Stimulated activated CD4-positive, alpha-beta T cell treated with anti-CD3 and anti-CD28 coated beads, Interleukin-2, amount 100 ng/mL, for 4 hours (primary cell): ENCODE data around the gene RET.

Source experiments
- DNase-seq: peaks from one replicate; pipeline ENCODE4 v3.0.0-alpha.2; 2020; ENCODE audit warnings: low read depth

Gene RET

GRCh38 chr10:43076876-43077420 is at the start of gene RET:
TSS of gene RET (plus strand) at chr10:43077069. CDS start at chr10:43077259, 190 bp downstream.
- DNase-seq: no peak

- DNase-seq: no peak
Observed at GRCh38 chr10:43027331-43027955, 49.4 kb upstream of the RET start.

DNA sequence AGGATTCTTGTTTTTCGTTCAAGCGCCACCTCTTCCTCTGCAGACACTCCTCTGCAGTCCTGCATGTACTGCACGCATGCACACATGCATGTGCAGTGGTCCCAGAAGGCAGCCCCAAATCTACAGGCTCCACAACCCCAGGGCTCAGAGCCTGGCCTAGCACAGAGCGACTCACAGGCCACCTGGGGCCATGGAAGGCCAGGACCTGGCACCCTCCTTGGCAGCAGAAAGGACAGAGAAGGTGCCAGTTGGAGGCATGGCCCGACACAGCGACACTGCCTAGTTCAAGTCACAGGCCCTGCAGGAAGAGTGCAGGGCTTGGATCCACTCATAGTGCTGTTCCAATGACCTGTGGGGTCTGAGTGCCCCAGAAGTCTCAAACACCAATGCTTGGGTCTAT is 48.7 kb upstream of the RET start:
- no peak for DNase-seq

- no peak for DNase-seq
Observed at GRCh38 chr10:43029043-43029442, 47.8 kb upstream of the RET start.

DNA sequence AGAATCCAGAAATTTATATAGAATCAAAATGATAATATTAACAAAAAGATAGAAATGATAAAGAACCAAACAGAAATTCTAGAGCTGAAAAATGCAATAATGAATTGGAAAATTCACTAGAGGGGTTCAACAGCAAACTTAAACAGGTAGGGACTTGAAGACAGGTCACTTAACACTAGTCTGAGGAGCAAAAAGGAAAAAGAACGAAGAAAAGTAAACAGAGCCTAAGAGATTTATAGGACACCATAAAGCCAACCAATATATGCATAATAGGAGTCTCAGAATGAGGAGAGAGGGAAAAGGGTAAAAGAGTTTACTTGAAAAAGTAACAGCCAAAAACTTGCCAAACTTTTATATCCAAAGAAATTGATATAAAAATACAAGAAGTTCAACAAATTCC is 44.3 kb upstream of the RET start:
- no peak for DNase-seq

DNA sequence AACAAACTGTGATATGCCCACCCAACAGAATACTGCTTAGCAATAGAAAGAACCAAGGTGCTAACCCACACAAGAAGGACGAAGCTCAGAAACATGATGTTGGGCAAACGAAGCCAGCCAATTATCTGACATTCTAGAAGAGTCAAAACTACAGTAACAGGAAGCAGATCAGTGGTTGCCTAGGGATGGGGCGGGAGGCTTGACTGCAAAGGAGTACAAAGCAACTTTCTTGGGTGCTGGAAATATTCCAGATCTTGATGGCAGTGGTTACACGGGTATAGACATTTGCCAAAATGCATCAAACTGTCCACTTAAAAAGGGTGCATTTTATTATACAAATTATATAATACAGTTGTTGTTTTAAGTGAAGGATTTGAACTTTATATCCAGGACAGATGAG is 41.1 kb upstream of the RET start:
- no peak for DNase-seq

GRCh38 chr10:43036481-43037428 is 40.1 kb upstream of the RET start:
- no peak for DNase-seq

GRCh38 chr10:43037440-43037839 is 39.4 kb upstream of the RET start:
- no peak for DNase-seq

GRCh38 chr10:43037942-43038782 is 38.7 kb upstream of the RET start:
- no peak for DNase-seq

DNA sequence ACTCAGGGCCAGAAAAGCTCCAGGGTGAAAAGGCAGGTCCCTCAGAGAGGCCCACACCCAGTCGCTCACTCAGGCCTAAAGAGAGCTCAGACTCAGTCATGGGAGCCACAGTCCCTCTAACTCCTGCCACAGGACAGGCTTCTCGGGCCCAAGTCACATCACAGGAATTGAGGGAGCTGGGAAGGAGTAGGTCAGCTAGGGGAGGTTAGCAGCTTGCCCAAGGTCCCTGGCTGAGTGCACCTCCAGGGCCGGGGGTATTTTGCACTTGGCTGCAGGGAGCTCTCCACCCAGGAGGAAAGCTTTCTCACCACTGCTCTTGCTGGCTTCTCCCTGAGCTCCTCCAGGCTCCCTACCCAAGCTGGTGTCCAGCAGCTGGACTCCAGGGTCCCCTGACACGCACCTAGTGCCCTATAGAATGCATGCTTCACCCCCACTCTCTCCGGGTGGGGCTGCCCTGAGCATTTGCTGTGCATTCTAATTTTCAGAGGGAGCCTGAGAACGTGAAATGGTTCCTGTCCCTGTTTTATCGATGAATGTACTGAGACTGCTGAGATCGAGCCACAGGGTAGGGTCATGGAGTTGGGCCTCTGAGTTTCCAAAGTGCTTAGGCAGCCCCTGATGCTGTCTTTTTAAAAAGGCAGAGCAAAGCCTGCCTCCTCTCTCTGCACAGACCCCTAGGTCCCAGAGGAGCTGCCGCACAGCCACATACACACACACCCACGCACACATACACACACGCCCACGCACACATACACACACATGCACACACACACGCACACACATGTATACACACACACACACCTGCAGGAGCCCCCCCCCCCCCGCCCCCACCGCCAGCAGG is 37.9 kb upstream of the RET start:
- no peak for DNase-seq

- DNase-seq: no peak
Observed at GRCh38 chr10:43039624-43040481, 37.0 kb upstream of the RET start.

- no peak for DNase-seq
Observed at GRCh38 chr10:43040482-43041256, 36.2 kb upstream of the RET start.

GRCh38 chr10:43041422-43042342 is 35.2 kb upstream of the RET start:
- DNase-seq: no peak

- DNase-seq: no peak
Observed at GRCh38 chr10:43042503-43043341, 34.1 kb upstream of the RET start.

DNA sequence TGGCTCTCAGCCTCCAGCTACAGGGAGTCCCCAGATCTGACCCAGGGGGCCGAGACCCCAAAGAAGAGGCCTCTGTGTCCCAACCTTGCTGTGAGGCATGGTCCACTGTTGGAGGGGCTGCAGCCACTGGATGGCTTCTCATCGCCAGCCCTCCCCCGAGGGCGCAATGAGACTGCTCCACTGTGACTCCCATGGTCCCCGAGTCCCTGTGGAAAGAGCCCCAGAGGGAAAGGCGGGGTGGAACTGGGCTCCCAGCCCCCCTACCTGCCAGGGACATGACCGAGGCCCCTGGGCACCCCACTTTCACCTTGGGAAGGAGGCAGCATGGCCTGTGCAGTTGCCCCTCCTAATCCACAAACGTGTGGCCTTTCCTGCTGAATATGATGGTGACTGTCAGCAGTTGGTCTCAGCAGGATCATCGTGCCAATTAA is 33.5 kb upstream of the RET start:
- no peak for DNase-seq

GRCh38 chr10:43043773-43044447 is 33.0 kb upstream of the RET start:
- DNase-seq: no peak

DNA sequence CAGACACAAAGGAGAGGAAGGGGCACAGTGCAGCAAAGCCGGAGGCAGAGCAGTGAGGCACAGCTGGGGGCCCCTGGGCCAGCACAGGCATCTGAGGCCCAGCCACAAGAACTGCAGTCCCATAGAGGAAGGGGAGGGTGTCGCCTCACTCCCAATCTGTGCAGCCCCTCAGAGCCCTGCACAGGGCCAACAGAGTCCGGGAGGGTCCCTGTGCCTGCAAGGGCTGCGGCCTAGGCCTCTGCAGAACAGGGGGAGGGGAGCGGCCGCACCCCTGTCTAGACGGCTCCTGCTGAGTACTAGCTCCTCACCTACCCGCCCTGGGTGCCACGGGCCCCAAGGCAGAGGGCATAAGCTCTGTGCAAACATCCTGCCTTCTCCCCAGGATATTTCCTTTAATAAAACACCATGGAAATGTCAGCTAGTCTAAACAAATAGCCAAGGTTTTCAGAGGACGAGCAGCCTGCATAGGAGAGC is 32.4 kb upstream of the RET start:
- no peak for DNase-seq
